Measurements from ENCODE around the gene NELFCD. TPM values are rescaled to one million over a fixed set of nuclear protein-coding genes. Genes with fewer than 3 reads are reported as not detected.

NELFCD gene
- polyA plus RNA-seq, 1 experiment = 79.6 TPM

GRCh38 chr20:59025086-59025485 is 44.0 kb downstream of the NELFCD start:
- Histone ChIP-seq H3K4me3 (ENCODE audit: low read depth, low read length) (no peak overlapping the region), H3K36me3 (ENCODE audit: control insufficient read depth, insufficient read depth, low read length) (peaks cover 15% of the 10 kb centered on the region), H3K27me3 (ENCODE audit: control insufficient read depth, insufficient read depth, low read length) (no peaks in the 10 kb centered on the region)
- CTCF ChIA-PET = no interaction called here
- POLR2A ChIA-PET = no interaction called here
- no peak for TF ChIP-seq CTCF (IDR thresholded peaks at IDR 0.05; ENCODE audit: insufficient read depth, low read depth, low read length)
- no peak for DNase-seq (ENCODE audit: low read depth)

- Histone ChIP-seq H3K4me3 (ENCODE audit: low read depth, low read length) (no peak overlapping the region), H3K27me3 (ENCODE audit: control insufficient read depth, insufficient read depth, low read length) (no peaks in the 10 kb centered on the region), H3K36me3 (ENCODE audit: control insufficient read depth, insufficient read depth, low read length) (peaks cover 15% of the 10 kb centered on the region)
- TF ChIP-seq CTCF (IDR thresholded peaks at IDR 0.05; ENCODE audit: insufficient read depth, low read depth, low read length) = no peak
- ChIA-PET POLR2A (no interaction called here), CTCF (no interaction called here)
- no peak for DNase-seq (ENCODE audit: low read depth)
Observed at GRCh38 chr20:59025511-59025910, 44.5 kb downstream of the NELFCD start.

- ChIA-PET POLR2A (no interaction called here), CTCF (interaction anchor here (0.5 to 1.6 kb wide), 4 partner anchors 17 to 163 kb away, joined by 3 to 4 read pairs (median 3); no protein-coding TSS in a partner anchor)
- no peak for DNase-seq (ENCODE audit: low read depth)
- Histone ChIP-seq H3K36me3 (ENCODE audit: control insufficient read depth, insufficient read depth, low read length) (peaks cover 15% of the 10 kb centered on the region), H3K27me3 (ENCODE audit: control insufficient read depth, insufficient read depth, low read length) (no peaks in the 10 kb centered on the region), H3K4me3 (ENCODE audit: low read depth, low read length) (no peak overlapping the region)
- no peak for TF ChIP-seq CTCF (IDR thresholded peaks at IDR 0.05; ENCODE audit: insufficient read depth, low read depth, low read length)
Observed at GRCh38 chr20:59026904-59027740, 46.1 kb downstream of the NELFCD start.

- Histone ChIP-seq H3K27me3 (ENCODE audit: control insufficient read depth, insufficient read depth, low read length) (no peaks in the 10 kb centered on the region), H3K36me3 (ENCODE audit: control insufficient read depth, insufficient read depth, low read length) (peaks cover 14% of the 10 kb centered on the region), H3K4me3 (ENCODE audit: low read depth, low read length) (no peak overlapping the region)
- CTCF ChIA-PET = interaction anchor here (1.2 to 1.6 kb wide), 3 partner anchors 17 to 194 kb away, joined by 3 to 4 read pairs (median 4); no protein-coding TSS in a partner anchor
- POLR2A ChIA-PET = no interaction called here
- DNase-seq (ENCODE audit: low read depth) = no peak
- no peak for TF ChIP-seq CTCF (IDR thresholded peaks at IDR 0.05; ENCODE audit: insufficient read depth, low read depth, low read length)
Observed at GRCh38 chr20:59027741-59028320, 46.8 kb downstream of the NELFCD start.

- Histone ChIP-seq H3K36me3 (ENCODE audit: control insufficient read depth, insufficient read depth, low read length) (peaks cover 12% of the 10 kb centered on the region), H3K4me3 (ENCODE audit: low read depth, low read length) (peak overlapping the region; percentile 18; the same call in 1 of the 2 replicates), H3K27me3 (ENCODE audit: control insufficient read depth, insufficient read depth, low read length) (no peaks in the 10 kb centered on the region)
- no peak for DNase-seq (ENCODE audit: low read depth)
- no peak for TF ChIP-seq CTCF (IDR thresholded peaks at IDR 0.05; ENCODE audit: insufficient read depth, low read depth, low read length)
- CTCF ChIA-PET = interaction anchor here (1.2 kb wide), 1 partner anchor 193 kb away, joined by 4 read pairs; no protein-coding TSS in a partner anchor
- POLR2A ChIA-PET = no interaction called here
Observed at GRCh38 chr20:59028812-59029211, 47.8 kb downstream of the NELFCD start.

Measured in BJ (cell line).